DMS153 treated with DMSO at 0.1 percent for 48 hours (cell line): ENCODE measurements around the gene ADAMTS2.

Experiments
- DNase-seq: peaks from one replicate; lab custom pipeline; 2025; ENCODE audit not compliant: unreplicated experiment; lab: John Stamatoyannopoulos, UW

ADAMTS2 gene

DNA sequence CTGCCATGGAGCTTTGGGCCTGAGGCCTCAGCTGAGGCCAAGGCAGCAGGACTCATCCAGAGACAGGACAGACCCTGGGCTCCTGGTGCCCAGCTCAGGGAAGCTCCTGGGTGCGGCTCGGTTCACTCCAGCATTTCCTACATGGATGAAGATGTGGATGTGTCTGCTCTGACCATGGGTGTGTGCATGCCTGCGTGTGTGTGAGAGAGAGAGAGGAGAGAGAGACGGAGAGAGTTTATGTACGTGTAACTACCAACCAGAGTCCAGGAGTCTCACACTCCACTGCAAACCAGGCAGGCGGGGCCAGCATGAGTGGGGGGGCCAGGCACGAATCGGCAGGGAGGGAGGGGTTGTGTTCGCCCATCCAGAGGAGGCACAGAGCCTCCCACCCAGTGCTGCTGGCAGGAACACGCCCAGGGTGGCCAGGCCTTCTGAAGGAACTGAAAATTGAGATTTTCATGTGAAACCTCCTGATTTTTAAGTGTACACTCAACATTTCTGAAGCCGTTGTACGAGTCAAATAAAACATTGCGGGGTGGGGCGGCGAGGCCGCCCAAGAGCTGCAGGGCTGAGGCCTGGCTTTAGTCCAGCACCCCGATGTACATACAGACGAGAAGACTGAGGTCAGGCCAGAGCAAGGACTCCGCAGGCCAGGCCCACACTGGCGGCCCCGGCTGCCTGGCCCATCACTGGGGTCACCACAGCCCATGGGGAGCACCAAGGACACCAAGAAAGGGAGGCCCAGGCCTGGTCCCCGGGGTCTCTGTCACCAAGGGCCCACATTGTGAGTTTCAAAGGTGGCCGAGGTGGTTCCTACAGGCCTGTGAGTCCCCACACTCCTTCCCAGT, 88.7 kb downstream of the ADAMTS2 start:
- DNase-seq, result no peak

DNA sequence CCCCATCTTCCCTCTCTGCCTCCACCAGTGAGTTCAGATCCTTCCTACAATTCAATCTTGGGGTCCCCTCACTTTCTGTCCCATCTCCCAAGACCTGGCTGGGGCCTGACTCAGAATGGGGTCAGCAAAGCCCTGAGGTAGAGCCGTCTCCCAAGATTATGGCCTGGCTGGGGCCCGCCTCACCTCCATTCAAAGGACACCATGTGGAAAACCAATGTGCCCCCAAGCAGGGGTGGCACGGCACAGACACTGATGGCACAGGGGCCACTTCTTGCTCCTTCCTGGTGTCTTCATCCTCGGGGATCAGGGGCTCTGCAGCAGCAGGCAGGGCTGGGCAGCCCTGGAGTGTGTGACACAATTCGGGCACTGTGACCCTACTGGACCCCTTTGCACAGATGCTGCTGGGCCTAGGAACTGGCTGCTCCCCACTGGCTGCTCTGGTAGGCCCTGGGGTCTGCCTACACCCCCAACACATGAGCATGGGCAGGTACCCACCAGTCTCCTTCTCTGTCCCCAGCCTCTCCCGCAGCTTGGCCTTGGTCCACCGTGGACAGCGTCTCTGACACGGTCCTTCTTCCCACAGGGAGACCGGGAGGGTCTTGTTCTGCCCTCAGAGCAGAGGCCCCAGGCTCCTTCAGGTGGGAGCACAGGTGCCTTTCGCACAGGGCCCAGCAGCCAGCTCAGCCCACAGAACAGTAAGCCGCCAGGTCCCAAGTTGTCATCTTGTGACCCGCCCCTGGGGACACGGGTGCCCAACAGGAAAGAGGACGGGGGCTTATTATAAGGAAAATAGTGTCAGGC, 89.5 kb downstream of the ADAMTS2 start:
- no peak for DNase-seq

DNA sequence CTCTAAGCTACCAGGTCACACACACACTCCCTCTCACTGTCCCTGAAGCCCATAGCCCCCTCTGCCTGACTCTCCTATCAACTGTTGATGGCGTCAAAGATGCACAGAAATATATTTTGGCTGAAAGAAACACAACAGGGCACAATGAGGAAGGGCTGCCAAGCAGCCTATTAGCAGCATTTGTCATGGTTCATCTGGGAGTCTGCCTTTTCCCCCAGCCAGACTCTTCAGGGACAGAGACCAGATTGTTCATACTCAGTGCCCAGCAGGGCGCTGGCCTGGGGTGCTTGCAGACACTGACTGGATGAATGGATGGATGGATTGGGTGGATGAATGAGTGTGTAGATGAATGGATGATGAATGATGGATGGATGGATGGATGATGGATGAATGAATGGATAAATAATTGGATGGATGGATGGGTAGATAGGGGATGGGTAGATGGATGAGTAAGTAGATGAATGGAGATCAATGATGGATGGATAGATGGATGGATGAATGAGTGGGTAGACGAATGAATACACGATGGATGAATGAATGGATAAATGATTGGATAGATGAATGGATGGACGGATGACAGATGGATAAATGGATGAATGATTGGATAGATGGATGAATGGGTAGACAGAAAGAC, 90.5 kb downstream of the ADAMTS2 start:
- DNase-seq, result no peak

DNA sequence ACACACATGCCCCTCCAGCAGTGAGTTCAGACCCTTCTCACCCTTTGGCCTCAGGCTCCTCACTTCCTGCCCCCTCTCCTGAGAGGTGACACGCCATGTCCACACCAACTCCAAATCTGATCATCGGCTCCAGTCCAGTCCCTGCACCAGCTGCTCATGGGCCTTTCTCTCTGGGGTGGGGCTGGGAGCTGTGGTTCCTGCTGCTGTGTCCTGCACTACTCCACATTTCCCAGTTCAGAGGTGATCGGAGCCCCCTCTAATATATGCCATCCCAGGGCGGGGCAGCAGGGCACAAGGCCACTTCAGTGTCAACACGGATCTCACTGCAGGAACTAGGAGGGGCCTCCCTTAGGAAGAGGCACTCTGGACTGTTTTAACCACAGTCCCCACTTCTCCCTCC, 91.5 kb downstream of the ADAMTS2 start:
- no peak for DNase-seq

DNA sequence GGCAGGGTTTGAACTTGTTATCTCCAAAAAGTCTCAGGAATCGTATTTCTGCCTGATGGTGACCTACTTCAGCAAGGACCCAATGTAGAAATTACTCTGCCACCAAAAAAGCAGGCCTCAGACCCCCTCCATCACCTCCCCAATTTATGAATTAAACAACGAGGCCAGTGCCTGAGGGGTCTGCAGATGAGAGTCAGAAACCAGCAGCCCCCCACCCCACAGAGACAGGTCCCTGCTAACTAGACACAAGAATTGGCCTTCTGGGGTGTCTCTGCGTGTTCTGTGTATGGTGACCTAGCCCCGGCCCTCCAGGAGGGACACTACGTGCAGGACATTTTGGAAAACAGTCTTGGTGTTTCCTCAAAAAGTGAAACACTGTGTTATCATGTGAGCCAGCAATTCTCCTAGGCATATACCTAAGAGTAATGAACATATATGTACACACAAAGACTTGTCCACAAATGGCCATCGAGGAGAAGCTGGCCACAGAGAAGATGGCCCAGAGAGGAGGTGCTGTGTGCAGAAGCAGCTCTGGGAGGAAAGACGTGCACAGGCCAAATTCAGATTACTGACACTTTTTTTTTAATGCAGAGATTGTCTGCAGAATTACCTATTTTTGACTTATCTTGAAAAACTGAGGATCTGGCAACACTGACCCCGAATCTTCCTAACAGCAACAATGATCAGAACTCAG, 93.8 kb downstream of the ADAMTS2 start:
- no peak for DNase-seq

DNA sequence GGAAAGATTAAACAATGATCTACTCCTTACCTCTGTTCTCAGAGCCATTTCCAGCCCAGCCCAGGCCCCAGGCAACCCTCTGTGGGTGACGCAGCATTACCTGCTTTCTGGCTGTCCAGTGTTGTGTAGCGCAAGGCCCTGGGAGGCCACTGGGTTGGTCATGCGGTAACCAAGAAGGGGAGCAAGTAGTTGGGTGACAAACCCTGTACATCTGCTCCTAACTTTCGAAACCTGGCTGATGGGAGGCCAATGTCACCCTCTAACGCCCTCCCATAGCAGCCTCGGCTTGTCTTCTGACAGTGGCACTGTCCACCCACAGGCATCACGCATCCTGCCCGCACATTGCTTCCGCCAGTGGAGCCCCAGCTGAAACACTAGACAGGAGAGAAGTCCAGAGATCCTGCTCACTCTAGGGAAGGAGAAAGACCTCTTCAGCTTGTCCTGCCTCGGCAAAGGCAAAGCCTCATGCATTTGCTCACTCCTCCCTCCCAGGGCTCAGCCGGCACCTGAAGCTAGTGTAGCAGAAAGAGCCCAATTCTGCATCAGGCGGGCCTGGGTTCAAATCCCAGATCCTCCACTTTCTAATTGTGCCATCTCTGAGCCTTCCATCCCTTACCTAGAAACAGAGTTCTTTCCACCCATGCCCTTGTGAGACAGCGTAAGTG, 94.6 kb downstream of the ADAMTS2 start:
- no peak for DNase-seq

DNA sequence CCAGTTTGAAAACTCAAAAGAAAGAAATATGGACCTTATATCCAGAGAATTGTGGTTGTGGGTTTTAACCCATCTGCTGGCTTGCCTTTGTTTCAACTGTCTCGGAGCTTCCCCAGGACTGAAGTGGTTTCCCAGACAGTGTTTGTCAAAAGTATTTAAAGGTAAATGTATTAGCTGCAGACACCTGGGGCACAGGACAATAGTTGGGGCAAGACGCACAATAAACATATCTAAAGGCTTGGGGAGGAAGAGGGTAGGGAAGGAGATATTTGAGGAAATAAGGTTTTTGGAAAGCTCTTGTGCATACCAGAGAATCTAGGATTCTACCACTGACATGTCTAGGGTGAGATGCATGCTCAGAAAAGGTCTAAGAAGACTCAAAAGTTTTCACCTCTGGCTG, 99.0 kb downstream of the ADAMTS2 start:
- no peak for DNase-seq

DNA sequence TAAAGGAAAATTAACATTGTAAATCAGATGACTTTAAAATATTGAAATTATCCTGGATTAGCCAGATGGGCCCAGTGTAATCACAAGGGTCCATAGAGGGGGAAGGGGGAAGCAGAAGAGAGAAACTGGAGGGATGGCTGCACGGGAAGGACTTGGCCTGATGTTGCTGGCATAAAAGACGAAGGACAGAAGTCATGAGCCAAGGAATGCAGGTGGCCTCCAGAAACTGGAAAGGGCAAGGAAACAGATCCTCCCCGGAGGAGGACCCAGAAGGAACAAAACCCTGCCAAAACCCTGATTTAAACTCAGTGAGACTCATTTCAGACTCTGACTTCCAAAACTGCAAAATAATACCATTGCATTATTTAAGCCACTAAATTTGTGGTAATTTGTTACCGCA, 100.2 kb downstream of the ADAMTS2 start:
- no peak for DNase-seq

DNA sequence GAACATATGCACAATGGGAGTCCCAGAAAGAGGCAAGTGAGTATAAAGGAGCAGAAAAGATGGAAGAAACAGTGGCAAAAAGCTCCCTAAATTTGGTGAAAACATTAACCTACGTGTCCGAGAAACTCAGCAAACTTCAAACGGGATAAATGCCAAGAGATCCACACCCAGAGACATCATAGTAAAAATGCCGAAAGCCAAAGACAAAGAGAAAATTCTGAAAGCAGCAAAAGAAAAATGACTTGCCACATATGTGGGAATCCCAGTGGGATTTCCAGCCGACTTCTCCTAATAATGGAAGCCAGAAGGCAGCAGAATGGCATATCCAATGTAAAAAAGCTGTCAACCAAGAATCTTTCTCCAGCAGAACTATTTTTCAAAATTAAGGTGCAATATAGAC, 101.2 kb downstream of the ADAMTS2 start:
- no peak for DNase-seq

DNA sequence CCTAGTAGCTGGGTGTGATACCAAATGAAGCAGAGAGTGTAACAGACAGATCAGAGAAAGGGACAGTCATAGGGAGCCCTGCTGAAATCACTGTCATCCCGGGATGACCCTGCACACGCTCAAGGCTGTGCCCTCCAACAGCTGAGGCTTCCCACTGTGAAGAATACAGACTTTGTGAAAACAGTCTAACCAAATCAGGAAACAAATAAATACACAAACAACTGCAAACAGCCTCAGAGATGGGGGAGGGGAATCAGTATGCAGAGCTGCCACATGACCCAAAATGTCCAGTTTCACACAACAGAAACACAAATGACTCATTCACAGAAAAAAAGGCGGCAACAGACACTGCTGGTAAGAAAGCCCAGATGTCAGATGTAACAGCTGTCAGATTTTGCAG, 101.9 kb downstream of the ADAMTS2 start:
- no peak for DNase-seq

DNA sequence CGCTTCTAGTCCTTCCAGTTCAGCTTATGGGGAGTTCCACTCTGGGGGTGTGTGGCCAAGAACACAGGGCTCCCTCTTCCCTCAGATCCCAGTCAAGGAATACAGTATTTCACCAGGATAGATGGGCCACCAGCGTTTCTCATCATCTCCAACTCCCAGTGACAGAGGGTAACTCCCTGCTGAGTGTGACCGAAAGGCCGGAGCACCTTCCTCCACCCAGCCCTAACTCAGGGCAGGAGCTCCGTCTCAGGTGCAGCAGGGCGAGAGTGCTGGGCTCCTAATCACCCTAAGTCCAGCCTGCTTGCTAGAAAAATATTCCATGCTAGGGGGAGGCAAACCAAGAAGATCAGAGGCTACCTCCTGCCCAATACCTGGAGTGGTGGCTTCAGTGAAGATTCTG, 102.6 kb downstream of the ADAMTS2 start:
- DNase-seq, result no peak

DNA sequence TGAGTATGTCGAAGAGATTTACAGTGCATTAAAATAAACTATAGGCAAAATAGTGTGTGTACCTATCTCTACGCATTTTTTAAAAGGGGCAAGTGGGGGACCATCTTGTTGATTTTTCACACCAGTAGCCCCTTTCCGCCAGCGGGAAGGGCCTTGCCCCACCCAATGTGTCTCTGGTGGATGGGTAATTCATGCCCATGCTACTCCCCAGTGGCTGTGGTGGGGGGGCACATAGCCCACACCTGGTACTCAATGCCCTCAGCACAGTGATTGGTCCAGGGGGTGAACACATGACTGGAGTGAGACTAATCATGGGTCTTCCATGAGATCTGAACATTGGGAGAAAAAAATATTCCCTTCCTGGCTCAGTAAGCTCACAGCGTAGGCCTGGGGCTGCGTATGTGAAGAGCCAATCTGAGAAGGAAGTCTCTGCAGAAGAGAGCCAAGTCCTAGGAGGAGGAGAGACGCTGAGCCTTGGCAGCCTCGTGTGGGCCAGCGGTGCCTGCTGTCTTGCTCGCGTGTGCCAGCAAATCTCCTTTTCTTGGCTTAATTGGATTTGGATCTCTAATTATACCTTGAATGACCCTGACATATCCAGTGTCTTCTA, 103.4 kb downstream of the ADAMTS2 start:
- DNase-seq, result no peak

DNA sequence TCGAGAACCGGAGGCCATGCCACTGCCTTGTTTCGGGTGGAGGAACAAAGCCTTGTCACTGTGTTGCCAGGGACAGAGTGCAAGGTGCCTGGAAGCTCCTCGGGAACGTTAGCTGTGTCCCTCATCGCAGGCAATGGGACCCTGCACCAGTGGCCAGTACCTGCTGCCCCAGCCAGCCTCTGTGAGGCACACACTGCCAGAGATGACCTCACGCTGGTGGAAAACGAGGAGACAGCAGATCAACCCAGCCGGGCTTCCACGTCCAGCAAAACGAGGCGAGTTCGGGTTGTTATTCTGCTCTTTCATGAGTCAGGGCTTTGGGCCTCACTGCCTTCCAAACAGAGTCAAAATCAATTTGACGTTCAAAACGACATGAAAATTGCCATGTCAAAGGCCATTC, 104.1 kb downstream of the ADAMTS2 start:
- no peak for DNase-seq

DNA sequence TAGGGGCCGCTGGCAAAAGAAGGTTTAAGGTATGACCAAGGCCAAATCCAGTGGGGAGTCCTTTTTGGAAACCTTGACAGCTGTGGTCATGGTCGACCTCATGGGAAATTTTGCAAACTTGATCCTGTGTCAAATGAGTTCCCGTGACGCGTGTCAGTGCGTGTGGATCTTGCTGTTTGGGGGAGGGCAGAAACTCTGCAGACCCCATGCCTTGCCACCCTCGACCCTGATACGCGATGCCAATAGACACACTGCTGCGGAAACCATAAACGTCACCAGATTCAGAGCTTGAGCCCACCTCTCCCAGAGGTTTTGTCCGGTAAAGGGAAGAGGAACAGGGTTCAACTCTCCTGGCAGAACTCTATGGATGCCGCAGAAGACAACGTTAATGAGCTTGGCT, 104.7 kb downstream of the ADAMTS2 start:
- DNase-seq, result no peak

DNA sequence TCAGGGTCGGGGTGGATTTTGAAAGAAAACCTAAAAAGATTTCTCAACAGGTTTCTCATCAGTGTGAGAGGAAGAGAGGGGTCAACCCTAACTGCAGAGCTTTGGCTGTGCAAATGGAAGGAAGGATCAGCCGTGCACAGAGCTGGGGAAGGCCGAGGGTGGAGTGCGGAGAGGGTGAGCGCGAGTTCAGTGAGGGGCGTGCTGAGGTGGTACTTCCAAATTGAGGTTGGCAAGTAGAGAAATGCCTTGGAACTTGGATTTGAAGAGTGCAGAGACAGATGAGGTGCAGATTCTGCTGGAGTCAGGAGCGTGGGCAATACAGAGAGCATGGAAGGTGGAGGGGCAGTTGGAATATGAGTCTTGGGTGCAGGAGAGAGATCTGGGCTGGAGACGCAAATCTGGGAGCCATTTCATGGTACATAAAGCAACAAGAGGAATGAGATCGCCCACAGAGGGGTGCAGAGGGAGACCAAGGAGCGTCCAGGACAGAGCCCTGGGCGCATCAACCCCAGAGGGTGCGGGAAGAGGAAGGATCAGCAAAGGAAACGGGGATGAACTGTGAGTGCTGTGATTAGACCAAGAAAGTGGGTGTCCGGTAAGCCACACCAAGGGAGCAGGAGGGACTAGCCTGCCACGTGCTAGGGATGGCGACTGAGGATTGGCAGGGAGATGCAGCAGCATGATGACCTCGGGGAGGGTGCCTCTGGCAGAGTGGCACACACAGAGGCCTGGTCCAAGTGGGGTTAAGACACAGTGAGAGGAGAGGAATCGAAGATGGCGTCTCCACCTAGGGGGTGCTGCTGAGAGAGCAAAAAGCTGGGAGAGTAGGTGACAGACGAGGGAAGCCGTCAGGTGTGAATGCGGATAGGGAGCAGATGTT, 105.8 kb downstream of the ADAMTS2 start:
- DNase-seq, result no peak

DNA sequence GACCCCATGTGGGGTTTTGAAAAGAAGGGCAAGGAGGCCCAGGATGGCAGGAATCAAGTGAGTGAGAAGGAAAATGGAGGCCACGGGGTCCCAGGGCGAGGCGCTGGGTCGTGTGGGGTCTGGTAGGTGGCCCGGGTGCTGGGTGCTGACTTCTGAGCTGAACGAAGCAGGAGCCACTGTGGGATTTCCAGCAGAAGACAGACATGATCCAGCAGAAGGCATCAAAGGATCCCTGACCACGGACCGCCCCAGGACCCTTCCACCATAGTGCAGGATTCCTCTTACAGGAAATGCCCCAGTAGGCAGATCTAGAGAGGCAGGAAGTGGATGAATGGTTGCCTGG, 106.7 kb downstream of the ADAMTS2 start:
- DNase-seq, result no peak

DNA sequence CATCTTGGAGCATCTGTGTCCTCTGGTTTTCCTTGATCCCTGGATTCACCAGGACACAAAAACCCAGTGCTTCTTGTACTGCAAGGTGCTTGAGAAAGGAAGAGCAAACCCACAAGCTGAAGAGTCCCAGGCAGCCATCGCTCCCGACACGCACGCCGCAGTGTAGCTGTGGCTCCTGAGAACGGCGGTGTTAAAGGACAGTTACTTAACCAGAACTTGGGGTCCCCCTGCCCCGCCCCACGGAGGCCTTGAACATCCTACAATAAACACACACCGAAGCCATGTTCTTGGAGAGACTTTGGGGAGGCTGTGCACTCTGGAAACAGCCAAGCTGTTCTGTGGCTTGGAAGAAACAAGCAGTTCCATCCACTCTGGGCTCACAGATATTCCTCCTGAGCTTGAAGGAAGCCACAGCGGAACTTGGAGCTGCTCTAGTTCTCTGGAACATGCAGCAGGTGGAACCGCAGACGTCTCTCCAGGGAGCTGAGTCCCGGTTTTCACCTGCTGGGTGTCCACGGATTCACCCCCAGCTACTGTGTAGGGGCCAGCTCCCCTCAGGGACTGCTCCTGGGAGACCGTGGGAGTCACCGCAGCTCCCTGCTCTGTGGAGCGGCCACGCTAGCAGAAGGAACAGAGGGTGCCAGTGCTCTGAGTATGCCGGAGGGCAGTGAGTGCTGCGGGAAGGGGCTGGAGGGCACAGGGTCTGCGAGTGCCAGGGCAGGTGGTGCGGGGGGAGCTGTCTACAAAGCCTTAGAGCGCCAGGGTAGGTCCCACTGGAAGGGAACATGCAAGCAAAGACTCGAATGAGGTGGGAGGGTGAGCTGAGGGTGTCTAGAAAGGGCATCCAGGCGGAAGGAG, 107.3 kb downstream of the ADAMTS2 start:
- DNase-seq, result no peak
